Stomach (tissue), 4 donors: Measurements from ENCODE around the gene LRCH1.

Experiments used
- EP300 ChIP-seq: sonication (generic); formaldehyde crosslinking; IDR thresholded peaks from one replicate; pipeline ENCODE4 v1.6.1; 2017; ENCODE audit warnings: antibody characterized with exemption
- POLR2AphosphoS5 ChIP-seq, 3 donors: sonication (generic); formaldehyde crosslinking; IDR thresholded peaks; one replicate each; pipeline ENCODE4 v1.6.1; 2016; ENCODE audit warnings: antibody characterized with exemption in 3 of 3
- TF ChIP-seq, protein P1 (sequence below), 7 experiments: fragments of 450-650 bp in 4 of 7; fragments of 200-600 bp in 3 of 7; sonication (generic) in 3 of 7; IDR thresholded peaks; one replicate each; pipeline ENCODE4 v1.5.1; 2016 to 2019; ENCODE audit warnings: antibody characterized with exemption in 7 of 7, control low read depth in 2 of 7, mild to moderate bottlenecking in 1 of 7

DNA sequence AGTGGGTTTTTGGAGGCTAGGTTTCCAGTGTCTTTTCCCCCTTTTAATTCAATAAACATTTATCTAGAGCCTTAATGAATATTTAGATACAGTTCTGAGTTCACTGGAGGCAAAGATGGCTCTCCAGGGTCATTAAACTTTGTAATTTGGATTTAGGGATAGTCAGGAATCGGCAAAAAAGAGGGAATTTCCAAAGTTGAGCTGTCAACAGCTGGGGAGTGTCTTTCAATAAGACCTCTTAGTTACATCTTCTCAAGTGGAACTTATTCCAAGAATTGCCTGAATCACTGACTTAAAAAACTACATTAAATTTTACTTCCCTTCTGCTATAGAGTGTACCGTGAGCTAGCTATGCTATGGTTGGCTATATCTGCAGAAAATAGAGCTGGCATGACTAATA lies 2.0 kb downstream of the LRCH1 start:
- TF ChIP-seq EP300 = no peak
- no peak for TF ChIP-seq POLR2AphosphoS5 (IDR thresholded peaks at IDR 0.05)
- TF ChIP-seq, protein P1, sequence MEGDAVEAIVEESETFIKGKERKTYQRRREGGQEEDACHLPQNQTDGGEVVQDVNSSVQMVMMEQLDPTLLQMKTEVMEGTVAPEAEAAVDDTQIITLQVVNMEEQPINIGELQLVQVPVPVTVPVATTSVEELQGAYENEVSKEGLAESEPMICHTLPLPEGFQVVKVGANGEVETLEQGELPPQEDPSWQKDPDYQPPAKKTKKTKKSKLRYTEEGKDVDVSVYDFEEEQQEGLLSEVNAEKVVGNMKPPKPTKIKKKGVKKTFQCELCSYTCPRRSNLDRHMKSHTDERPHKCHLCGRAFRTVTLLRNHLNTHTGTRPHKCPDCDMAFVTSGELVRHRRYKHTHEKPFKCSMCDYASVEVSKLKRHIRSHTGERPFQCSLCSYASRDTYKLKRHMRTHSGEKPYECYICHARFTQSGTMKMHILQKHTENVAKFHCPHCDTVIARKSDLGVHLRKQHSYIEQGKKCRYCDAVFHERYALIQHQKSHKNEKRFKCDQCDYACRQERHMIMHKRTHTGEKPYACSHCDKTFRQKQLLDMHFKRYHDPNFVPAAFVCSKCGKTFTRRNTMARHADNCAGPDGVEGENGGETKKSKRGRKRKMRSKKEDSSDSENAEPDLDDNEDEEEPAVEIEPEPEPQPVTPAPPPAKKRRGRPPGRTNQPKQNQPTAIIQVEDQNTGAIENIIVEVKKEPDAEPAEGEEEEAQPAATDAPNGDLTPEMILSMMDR (IDR thresholded peaks at IDR 0.05) = no peak
